Stimulated activated CD8-positive, alpha-beta memory T cell treated with anti-CD3 and anti-CD28 coated beads, Interleukin-4, amount 100 ng/mL, for 1 hour (primary cell): ENCODE results near the gene C1RL.
"Not testable (repeated sequence)": the region's sequence is repeated elsewhere in the genome, so short reads cannot be mapped to it uniquely, and the experiment has no call there.

Experiments
- DNase-seq, 2 donors: peaks; one replicate each; pipeline ENCODE4 v3.0.0-alpha.2; 2020; ENCODE audit warnings: low read depth in 2 of 2, low spot score in 1 of 2

C1RL gene

GRCh38 chr12:7116196-7116595, 7.2 kb upstream of the C1RL start:
- no peak for DNase-seq

GRCh38 chr12:7114851-7115250, 5.8 kb upstream of the C1RL start:
- DNase-seq: no peak

- DNase-seq: no peak
Observed at GRCh38 chr12:7114008-7114407, 5.0 kb upstream of the C1RL start.

GRCh38 chr12:7113389-7113871, 4.4 kb upstream of the C1RL start:
- peak in 1 of 2 donors; percentile 39 for DNase-seq

GRCh38 chr12:7112041-7112440, 3.0 kb upstream of the C1RL start:
- no peak for DNase-seq

- DNase-seq: no peak
Observed at GRCh38 chr12:7110661-7111060, 1.6 kb upstream of the C1RL start.

GRCh38 chr12:7109572-7109920, 532 bp upstream of the C1RL start:
- no peak for DNase-seq

- DNase-seq: peak in 1 of 2 donors; percentile 53
Observed at GRCh38 chr12:7108003-7108795, 815 bp downstream of the C1RL start.

- DNase-seq: no peak
Observed at GRCh38 chr12:7107636-7108002, 1.4 kb downstream of the C1RL start.

GRCh38 chr12:7107181-7107580, 1.8 kb downstream of the C1RL start:
- not testable (repeated sequence) for DNase-seq

- no peak for DNase-seq
Observed at GRCh38 chr12:7106082-7106481, 2.9 kb downstream of the C1RL start.

GRCh38 chr12:7103837-7104584, 5.0 kb downstream of the C1RL start:
- no peak for DNase-seq

GRCh38 chr12:7102582-7102981, 6.4 kb downstream of the C1RL start:
- no peak for DNase-seq

- no peak for DNase-seq
Observed at GRCh38 chr12:7101694-7102131, 7.3 kb downstream of the C1RL start.

- DNase-seq: no peak
Observed at GRCh38 chr12:7101047-7101693, 7.8 kb downstream of the C1RL start.

GRCh38 chr12:7100239-7100638, 8.8 kb downstream of the C1RL start:
- DNase-seq: no peak

- no peak for DNase-seq
Observed at GRCh38 chr12:7099290-7099996, 9.6 kb downstream of the C1RL start.

GRCh38 chr12:7096979-7097378, 12.0 kb downstream of the C1RL start:
- DNase-seq: no peak

- DNase-seq: no peak
Observed at GRCh38 chr12:7096006-7096932, 12.7 kb downstream of the C1RL start.

- no peak for DNase-seq
Observed at GRCh38 chr12:7093892-7094291, 15.1 kb downstream of the C1RL start.
